Lung (tissue), 12 donors: ENCODE data around the gene DMRT2. TPM values are rescaled to one million over a fixed set of nuclear protein-coding genes. Genes with fewer than 3 reads are reported as not detected.

Experiments
- ATAC-seq: fragments of 200-7000 bp; cut with Tn5 transposase; one replicate; pipeline ENCODE4 v1.9.1; 2020; ENCODE audit warnings: moderate number of reproducible peaks; ENCODE audit not compliant: insufficient read depth, low FRiP score
- DNase-seq, 3 donors: peaks; one replicate each; pipeline ENCODE4 v3.0.0-alpha.2; 2013 to 2017
- H3K27ac ChIP-seq, 2 donors: one replicate each; pipeline ENCODE4 v1.5.1; 2013; ENCODE audit warnings: mild to moderate bottlenecking in 2 of 2, moderate library complexity in 2 of 2, control low read depth in 1 of 2, inconsistent platforms in 1 of 2, low read depth in 1 of 2, low read length in 1 of 2
- H3K27me3 ChIP-seq, 3 donors: one replicate each; pipeline ENCODE4 v1.5.1; 2013; ENCODE audit warnings: low read length in 2 of 3; ENCODE audit not compliant: control insufficient read depth in 3 of 3, insufficient read depth in 3 of 3
- H3K36me3 ChIP-seq, 4 donors: one replicate each; pipeline ENCODE4 v1.5.1; 2013; ENCODE audit warnings: low read length in 4 of 4, mild to moderate bottlenecking in 1 of 4, moderate library complexity in 1 of 4; ENCODE audit not compliant: control insufficient read depth in 4 of 4, insufficient read depth in 4 of 4
- H3K4me1 ChIP-seq, 5 donors: one replicate each; pipeline ENCODE4 v1.5.1; 2013; ENCODE audit warnings: low read length in 5 of 5, mild to moderate bottlenecking in 2 of 5, moderate library complexity in 1 of 5; ENCODE audit not compliant: control insufficient read depth in 5 of 5, insufficient read depth in 5 of 5
- H3K4me3 ChIP-seq: one replicate; pipeline ENCODE4 v1.5.1; 2013; ENCODE audit warnings: mild to moderate bottlenecking, control low read depth, moderate library complexity
- H3K9ac ChIP-seq, 2 donors: one replicate each; pipeline ENCODE4 v1.5.1; 2013; ENCODE audit warnings: low read length in 2 of 2, control low read depth in 1 of 2; ENCODE audit not compliant: insufficient read depth in 1 of 2
- H3K9me3 ChIP-seq, 4 donors: one replicate each; pipeline ENCODE4 v1.5.1; 2013; ENCODE audit warnings: low read length in 3 of 4, mild to moderate bottlenecking in 1 of 4, moderate library complexity in 1 of 4; ENCODE audit not compliant: control insufficient read depth in 4 of 4, insufficient read depth in 3 of 4
- CTCF ChIP-seq: IDR thresholded peaks from 2 replicates; pipeline ENCODE4 v1.5.1; 2012; ENCODE audit warnings: mild to moderate bottlenecking; ENCODE audit errors: control extremely low read depth, extremely low read depth
- WGBS, 2 donors: extraction: QIAGEN DNeasy Blood & Tissue Kit; methylation state at CpG; one replicate each; pipeline ENCODE4 v1.1.7; 2013; 5-methylcytosine and 5-hydroxymethylcytosine counted together
- polyA plus RNA-seq, 2 donors: library from polyadenylated mRNA; stranded (reverse); fragments of 200-250 nt; gene quantifications; one replicate each; pipeline ENCODE4 v1.2.1, GENCODE V29; 2013
- total RNA-seq, 2 donors: library from RNA; depleted of rRNA in 1 of 2; stranded (reverse); fragments of >200 nt in 1 of 2; gene quantifications; one replicate each; pipeline ENCODE4 v1.2.1, GENCODE V29; 2014 to 2021
- donor health status: control.
- donor health status: control.
- donor health status: Bipolar disorder and iron deficiency.
- donor health status: healthy.
- donor health status: DM: yes; HTN: yes; CAD: no.

DMRT2 gene
- total and polyA plus RNA-seq, 4 donors = 0.52 to 1.7 (median 0.80) TPM

- H3K4me3 ChIP-seq = no peak overlapping the region
- WGBS, 2 donors = 60 to 61% methylated on average over 10 of the region's 10 CpGs
- no peak for ATAC-seq
- H3K9me3 ChIP-seq = no peaks in the 10 kb centered on the region
- no peak overlapping the region for H3K9ac ChIP-seq
- H3K36me3 ChIP-seq = no peaks in the 10 kb centered on the region
- no peak overlapping the region for H3K27ac ChIP-seq
- TF ChIP-seq CTCF = no peak
- H3K4me1 ChIP-seq = peaks cover 0 to 2% (median 0%) of the 10 kb centered on the region in 5 donors
- H3K27me3 ChIP-seq = peaks cover 0 to 18% (median 11%) of the 10 kb centered on the region in 3 donors
- DNase-seq = peak; percentile 44 to 74 (median 62)
Observed at GRCh38 chr9:1005043-1005667, 45.0 kb upstream of the DMRT2 start.

GRCh38 chr9:1007312-1007711 lies 42.8 kb upstream of the DMRT2 start:
- no peak for TF ChIP-seq CTCF
- WGBS, 2 donors = 63 to 78% methylated on average over 3 of the region's 3 CpGs
- Histone ChIP-seq H3K9ac (no peak overlapping the region), H3K27ac (no peak overlapping the region), H3K9me3 (no peaks in the 10 kb centered on the region), H3K27me3 (peaks cover 0 to 13% (median 11%) of the 10 kb centered on the region in 3 donors), H3K4me3 (no peak overlapping the region), H3K36me3 (no peaks in the 10 kb centered on the region), H3K4me1 (peaks cover 0 to 2% (median 0%) of the 10 kb centered on the region in 5 donors)
- no peak for DNase-seq
- ATAC-seq = peak; percentile 34

GRCh38 chr9:1008216-1008615 lies 41.9 kb upstream of the DMRT2 start:
- H3K4me3 ChIP-seq = no peak overlapping the region
- peaks cover 0 to 2% (median 0%) of the 10 kb centered on the region in 5 donors for H3K4me1 ChIP-seq
- peaks cover 0 to 12% (median 11%) of the 10 kb centered on the region in 3 donors for H3K27me3 ChIP-seq
- H3K9me3 ChIP-seq = no peaks in the 10 kb centered on the region
- WGBS, 2 donors = 89 to 92% methylated on average over 3 of the region's 3 CpGs
- H3K27ac ChIP-seq = no peak overlapping the region
- DNase-seq (no peak), ATAC-seq (no peak)
- H3K9ac ChIP-seq = no peak overlapping the region
- TF ChIP-seq CTCF = no peak
- H3K36me3 ChIP-seq = no peaks in the 10 kb centered on the region
